Keratinocyte (primary cell): ENCODE results near the gene INCA1. TPM values are rescaled to one million over a fixed set of nuclear protein-coding genes. Genes with fewer than 3 reads are reported as not detected.

ENCODE experiments used
- DNase-seq: peaks from one replicate; pipeline ENCODE4 v3.0.0-alpha.2; 2011; ENCODE audit warnings: low read depth, missing footprints, low spot score
- FAIRE-seq: peaks from 2 replicates; lab custom pipeline; 2011; peaks lifted over from hg19 to GRCh38; lab: Jason Lieb, UNC
- H2AFZ ChIP-seq: 2 replicates; pipeline ENCODE4 v1.6.0; 2012; ENCODE audit warnings: low read length, control low read depth, inconsistent platforms; ENCODE audit not compliant: control insufficient read depth
- H3K27ac ChIP-seq: 2 replicates; pipeline ENCODE4 v1.5.1; 2011; ENCODE audit warnings: low read length; ENCODE audit not compliant: control insufficient read depth, insufficient read depth
- H3K27me3 ChIP-seq: 3 replicates; pipeline ENCODE4 v1.6.0; 2011; ENCODE audit warnings: low read length; ENCODE audit not compliant: control insufficient read depth, insufficient read depth; ENCODE audit errors: extremely low read depth
- H3K36me3 ChIP-seq, 2 experiments: 2 replicates in 1 of 2; 3 replicates in 1 of 2; pipeline ENCODE4 v1.5.1; 2011; ENCODE audit warnings: low read length in 2 of 2, mild to moderate bottlenecking in 1 of 2; ENCODE audit not compliant: control insufficient read depth in 2 of 2, insufficient read depth in 2 of 2; ENCODE audit errors: extremely low read depth in 1 of 2
- H3K4me1 ChIP-seq: 3 replicates; pipeline ENCODE4 v1.5.1; 2011; ENCODE audit warnings: low read length; ENCODE audit not compliant: control insufficient read depth, insufficient read depth; ENCODE audit errors: extremely low read depth
- H3K4me2 ChIP-seq: 3 replicates; pipeline ENCODE4 v1.6.0; 2011; ENCODE audit warnings: low read depth, low read length; ENCODE audit not compliant: control insufficient read depth, insufficient read depth; ENCODE audit errors: extremely low read depth
- H3K4me3 ChIP-seq, 3 experiments: fragments of 200-600 bp in 1 of 3; sonication (generic) in 1 of 3; 2 replicates in 2 of 3; 3 replicates in 1 of 3; pipeline ENCODE4 v1.5.1; 2011 to 2016; ENCODE audit warnings: low read length in 3 of 3, mild to moderate bottlenecking in 3 of 3, control low read depth in 2 of 3, inconsistent platforms in 1 of 3, low read depth in 1 of 3, mixed read lengths in 1 of 3, mixed run types in 1 of 3, moderate library complexity in 1 of 3; ENCODE audit not compliant: control insufficient read depth in 2 of 3, insufficient read depth in 2 of 3; ENCODE audit errors: extremely low read depth in 1 of 3
- H3K79me2 ChIP-seq: 2 replicates; pipeline ENCODE4 v1.6.0; 2012; ENCODE audit warnings: low read length; ENCODE audit not compliant: control insufficient read depth, insufficient read depth
- H3K9ac ChIP-seq: 3 replicates; pipeline ENCODE4 v1.6.0; 2011; ENCODE audit warnings: low read length; ENCODE audit not compliant: control insufficient read depth, insufficient read depth; ENCODE audit errors: extremely low read depth
- H3K9me1 ChIP-seq: 3 replicates; pipeline ENCODE4 v1.6.0; 2011; ENCODE audit warnings: low read length; ENCODE audit not compliant: control insufficient read depth, insufficient read depth; ENCODE audit errors: extremely low read depth
- H3K9me3 ChIP-seq: 2 replicates; pipeline ENCODE4 v1.5.1; 2012; ENCODE audit warnings: low read depth, low read length; ENCODE audit not compliant: control insufficient read depth
- H4K20me1 ChIP-seq: 3 replicates; pipeline ENCODE4 v1.6.0; 2011; ENCODE audit warnings: low read length; ENCODE audit not compliant: control insufficient read depth, insufficient read depth; ENCODE audit errors: extremely low read depth
- CTCF ChIP-seq, 3 experiments: IDR thresholded peaks in 1 of 3; conservative IDR thresholded peaks in 1 of 3; optimal IDR thresholded peaks in 1 of 3; 2 replicates in 2 of 3; 3 replicates in 1 of 3; pipeline versions ENCODE3 to v1.5.1; 2011; ENCODE audit warnings: low read length in 3 of 3, mild to moderate bottlenecking in 3 of 3, moderate library complexity in 2 of 3, control low read depth in 1 of 3, inconsistent platforms in 1 of 3; ENCODE audit not compliant: insufficient read depth in 2 of 3; ENCODE audit errors: extremely low read depth in 1 of 3
- EZH2 ChIP-seq: IDR thresholded peaks from one replicate; pipeline ENCODE4 v1.6.1; 2012; ENCODE audit warnings: inconsistent platforms, mild to moderate bottlenecking, low read length, moderate library complexity
- dilution Hi-C: fragments of 300-500 bp; cut with MboI; formaldehyde crosslinking; loops from one replicate; pipeline ENCODE4 v1.7.0; 2020; ENCODE audit warnings: low sequenced_read_pairs; ENCODE audit not compliant: extremely low pct_ligation_motif_present
- polyA plus RNA-seq, 5 experiments: library from polyadenylated mRNA; depleted of rRNA in 3 of 5; stranded (reverse) in 3 of 5; stranded (forward) in 1 of 5; unstranded in 1 of 5; fragments of >200 nt; gene quantifications; 1 replicate in 1 of 5; 2 replicates in 3 of 5; 3 replicates in 1 of 5; pipeline versions ENCODE4 v1.2.1 to v1.2.3, GENCODE V29; 2011 to 2012; ENCODE audit warnings: missing spikeins in 2 of 5, low read depth in 1 of 5, low replicate concordance in 1 of 5

INCA1 gene
- polyA plus RNA-seq, 1 donor (not counting 4 experiments of a cell fraction or from before 2014, with no cell fraction given): 0.21 TPM

DNA sequence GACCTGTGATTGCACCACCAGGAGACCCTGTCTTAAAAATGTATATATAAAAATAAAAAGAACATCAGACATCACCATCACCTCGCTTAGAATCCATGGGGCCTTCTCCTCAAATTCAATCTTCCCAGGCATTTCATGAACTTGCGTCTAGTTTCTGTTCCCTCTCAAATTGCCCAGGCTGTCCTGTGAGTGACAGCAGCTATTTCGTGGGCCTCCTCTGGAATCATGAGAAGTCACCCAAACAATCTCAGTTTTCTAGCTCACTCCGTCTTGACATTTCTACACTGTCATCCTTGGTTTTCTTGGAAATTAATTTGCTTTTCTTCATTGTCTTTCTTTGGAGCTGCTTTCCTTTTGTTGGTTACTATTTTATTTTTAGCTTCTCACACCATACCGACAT lies 30.6 kb upstream of the INCA1 start:
- dilution Hi-C loops: no loop called here

GRCh38 chr17:5027299-5027698 lies 30.0 kb upstream of the INCA1 start:
- H3K27ac ChIP-seq: no peak overlapping the region
- H2AFZ ChIP-seq: no peak overlapping the region
- no peaks in the 10 kb centered on the region for H3K27me3 ChIP-seq
- dilution Hi-C loops: no loop called here
- TF ChIP-seq CTCF (optimal IDR thresholded peaks at IDR 0.05 in 1 of 3, IDR thresholded peaks at IDR 0.05 in 1 of 3, conservative IDR thresholded peaks at IDR 0.05 in 1 of 3; ENCODE audit: extremely low read depth in 1 of 3, insufficient read depth in 2 of 3, low read length in 3 of 3) (no peak), EZH2 (no peak)
- H3K79me2 ChIP-seq: no peaks in the 10 kb centered on the region
- H4K20me1 ChIP-seq: no peaks in the 10 kb centered on the region
- FAIRE-seq (no peak), DNase-seq (no peak)
- no peak overlapping the region for H3K9ac ChIP-seq
- H3K4me3 ChIP-seq: no peak overlapping the region
- no peaks in the 10 kb centered on the region for H3K9me3 ChIP-seq
- no peaks in the 10 kb centered on the region for H3K9me1 ChIP-seq
- peaks cover 5 to 16% of the 10 kb centered on the region in 2 experiments for H3K36me3 ChIP-seq
- peaks cover 7% of the 10 kb centered on the region for H3K4me1 ChIP-seq
- H3K4me2 ChIP-seq: no peak overlapping the region

More for the DNA sequence above, 30.6 kb upstream of the INCA1 start:
- Histone ChIP-seq H3K4me1 (peaks cover 7% of the 10 kb centered on the region), H3K9ac (no peak overlapping the region), H3K4me2 (no peak overlapping the region), H4K20me1 (no peaks in the 10 kb centered on the region), H3K36me3 (peaks cover 0 to 11% of the 10 kb centered on the region in 2 experiments), H3K79me2 (no peaks in the 10 kb centered on the region), H3K9me3 (no peaks in the 10 kb centered on the region), H3K27me3 (no peaks in the 10 kb centered on the region), H3K4me3 (no peak overlapping the region), H3K27ac (no peak overlapping the region), H3K9me1 (no peaks in the 10 kb centered on the region), H2AFZ (no peak overlapping the region)
- TF ChIP-seq CTCF (optimal IDR thresholded peaks at IDR 0.05 in 1 of 3, IDR thresholded peaks at IDR 0.05 in 1 of 3, conservative IDR thresholded peaks at IDR 0.05 in 1 of 3; ENCODE audit: extremely low read depth in 1 of 3, insufficient read depth in 2 of 3, low read length in 3 of 3) (no peak), EZH2 (no peak)
- DNase-seq (no peak), FAIRE-seq (no peak)
